Activated T-helper 1 cell treated with anti-CD3 and anti-CD28 coated beads, Interleukin-12 subunit alpha, Interleukin-12 subunit beta, Interleukin-2, Interleukin-4 antibody, amounts not matched to agents 30 ng/mL and 10 ng/mL and 1 ng/mL, durations not matched to agents 14 hours and 24 hours and 36 hours (primary cell): Measurements from ENCODE around the gene UNC5C. TPM values are rescaled to one million over a fixed set of nuclear protein-coding genes. Genes with fewer than 3 reads are reported as not detected.

Source experiments
- DNase-seq: peaks from one replicate; pipeline ENCODE4 v3.0.0; 2021; ENCODE audit warnings: low spot score
- H3K27ac Mint-ChIP-seq: one replicate; pipeline ENCODE4 v1.8.0; 2021; ENCODE audit warnings: mild to moderate bottlenecking, mixed read lengths
- H3K27me3 Mint-ChIP-seq: one replicate; pipeline ENCODE4 v1.8.0; 2022; ENCODE audit warnings: mild to moderate bottlenecking, moderate library complexity, mixed read lengths; ENCODE audit not compliant: insufficient read depth
- H3K36me3 Mint-ChIP-seq: one replicate; pipeline ENCODE4 v1.8.0; 2021; ENCODE audit warnings: low read depth, mixed read lengths
- H3K4me1 Mint-ChIP-seq: one replicate; pipeline ENCODE4 v1.8.0; 2021; ENCODE audit warnings: low read depth, mixed read lengths
- H3K4me3 Mint-ChIP-seq: one replicate; pipeline ENCODE4 v1.8.0; 2021; ENCODE audit warnings: mild to moderate bottlenecking, moderate library complexity, mixed read lengths
- H3K9me3 Mint-ChIP-seq: one replicate; pipeline ENCODE4 v1.8.0; 2021; ENCODE audit warnings: mixed read lengths
- intact Hi-C: fragments of 100-400 bp; cut with micrococcal nuclease; formaldehyde crosslinking; loops from one replicate; pipeline ENCODE4 v1.15.1; 2024
- total RNA-seq: library from RNA; stranded (reverse); gene quantifications from 2 replicates; pipeline ENCODE4 v1.2.3, GENCODE V29; 2022

Gene UNC5C
- total RNA-seq, 1 donor from 2014 or later: not detected

DNA sequence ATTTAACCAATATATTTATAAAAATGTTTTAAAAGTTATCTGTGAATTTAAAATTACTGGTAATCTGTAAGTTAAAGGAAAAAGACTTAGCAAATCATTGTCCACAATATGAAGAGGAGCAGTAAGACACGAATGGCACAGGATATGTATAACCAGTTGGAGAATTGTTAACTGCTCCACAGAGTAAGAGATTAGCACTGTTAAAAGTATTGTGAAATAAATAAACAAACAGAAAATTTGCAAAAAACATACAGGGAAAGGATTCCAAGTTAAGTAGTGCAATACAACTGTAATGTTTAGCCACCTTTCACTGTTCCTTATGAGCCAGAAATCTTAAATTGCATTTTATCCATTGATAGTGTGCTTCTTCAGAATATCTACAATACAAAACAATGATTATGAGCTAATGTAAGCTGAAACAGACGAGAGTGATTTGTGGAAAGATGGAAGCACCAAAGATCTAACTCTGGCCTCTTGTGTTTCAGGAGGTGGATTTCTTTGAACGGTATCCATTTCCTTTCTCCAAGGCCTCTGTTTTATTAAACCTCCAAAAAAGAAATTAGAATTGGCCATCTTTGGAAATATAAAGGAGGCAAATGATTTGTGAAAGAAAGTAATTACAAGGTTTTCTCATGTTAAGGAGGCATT lies 188.4 kb downstream of the UNC5C start:
- no peaks in the 10 kb centered on the region for H3K4me1 Mint-ChIP-seq
- H3K9me3 Mint-ChIP-seq: no peaks in the 10 kb centered on the region

DNA sequence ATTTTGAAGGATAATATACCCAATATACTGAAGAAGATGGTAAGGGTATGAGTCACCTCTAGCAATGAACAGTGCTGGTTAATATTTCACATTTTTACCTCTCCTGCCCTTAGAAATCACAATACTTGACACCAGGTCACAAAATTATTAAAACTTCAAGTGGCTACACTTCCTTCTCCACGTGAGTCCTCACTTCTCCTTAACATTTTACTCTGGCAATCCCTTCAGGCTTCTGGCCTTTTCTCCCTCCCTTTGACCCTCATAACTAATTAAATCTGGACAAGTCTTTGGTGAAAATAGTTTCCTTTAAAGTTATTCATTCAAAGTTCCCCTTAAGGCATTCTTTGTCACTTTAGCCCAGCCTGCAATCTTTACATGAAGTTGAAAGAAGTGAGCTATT lies 190.4 kb downstream of the UNC5C start:
- Mint-ChIP-seq H3K4me1 (no peaks in the 10 kb centered on the region), H3K4me3 (no peak overlapping the region), H3K9me3 (no peaks in the 10 kb centered on the region), H3K36me3 (no peaks in the 10 kb centered on the region), H3K27me3 (no peaks in the 10 kb centered on the region), H3K27ac (no peak overlapping the region)
- no peak for DNase-seq
- intact Hi-C loops: no loop called here

More for the DNA sequence above, 188.4 kb downstream of the UNC5C start:
- Mint-ChIP-seq H3K4me3 (no peak overlapping the region), H3K27me3 (no peaks in the 10 kb centered on the region), H3K27ac (no peak overlapping the region), H3K36me3 (no peaks in the 10 kb centered on the region)
- intact Hi-C loops: no loop called here
- no peak for DNase-seq

DNA sequence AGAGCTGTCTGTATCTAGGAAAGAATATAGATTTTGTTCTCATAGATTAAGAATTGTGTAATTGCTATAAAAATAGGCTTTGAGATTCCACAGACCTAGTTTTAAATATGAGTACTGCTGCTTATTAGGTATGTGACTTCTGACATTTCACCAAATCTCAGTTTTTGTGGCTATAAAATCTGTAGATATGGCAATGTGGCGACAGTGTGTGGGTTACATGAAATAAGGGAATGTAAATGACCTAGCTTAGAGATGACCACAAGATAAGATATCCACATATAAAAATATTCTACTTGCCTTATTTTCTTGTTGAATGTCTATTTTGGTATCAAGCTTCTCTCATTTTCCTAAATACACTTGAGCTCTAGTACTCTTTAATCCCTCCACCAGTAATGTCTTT lies 193.8 kb downstream of the UNC5C start:
- H3K9me3 Mint-ChIP-seq: no peaks in the 10 kb centered on the region
- DNase-seq: no peak
- no peak overlapping the region for H3K27ac Mint-ChIP-seq
- H3K4me1 Mint-ChIP-seq: no peaks in the 10 kb centered on the region
- H3K36me3 Mint-ChIP-seq: no peaks in the 10 kb centered on the region
- H3K27me3 Mint-ChIP-seq: no peaks in the 10 kb centered on the region
- no peak overlapping the region for H3K4me3 Mint-ChIP-seq
- intact Hi-C loops: no loop called here

DNA sequence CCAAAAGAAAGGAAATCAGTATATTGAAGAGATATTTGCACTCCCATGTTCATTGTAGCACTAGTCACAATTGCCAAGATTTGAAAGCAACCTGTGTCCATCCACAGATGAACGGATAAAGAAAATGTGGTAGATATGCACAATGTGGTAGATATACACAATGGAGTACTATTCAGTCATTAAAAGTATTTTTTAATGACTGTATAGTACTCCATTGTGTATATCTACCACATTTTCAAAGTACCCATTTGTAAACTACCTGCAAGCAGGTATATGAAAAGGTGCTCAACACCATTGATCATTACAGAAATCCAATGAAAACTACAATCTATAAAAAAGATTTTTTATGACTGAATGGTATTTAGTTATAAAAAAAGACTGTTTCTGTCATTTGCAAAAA lies 200.4 kb downstream of the UNC5C start:
- intact Hi-C loops: no loop called here
- peaks cover 23% of the 10 kb centered on the region for H3K9me3 Mint-ChIP-seq
- no peaks in the 10 kb centered on the region for H3K27me3 Mint-ChIP-seq
- H3K36me3 Mint-ChIP-seq: no peaks in the 10 kb centered on the region
- H3K4me3 Mint-ChIP-seq: no peak overlapping the region
- no peak overlapping the region for H3K27ac Mint-ChIP-seq
- H3K4me1 Mint-ChIP-seq: no peaks in the 10 kb centered on the region
- DNase-seq: no peak

DNA sequence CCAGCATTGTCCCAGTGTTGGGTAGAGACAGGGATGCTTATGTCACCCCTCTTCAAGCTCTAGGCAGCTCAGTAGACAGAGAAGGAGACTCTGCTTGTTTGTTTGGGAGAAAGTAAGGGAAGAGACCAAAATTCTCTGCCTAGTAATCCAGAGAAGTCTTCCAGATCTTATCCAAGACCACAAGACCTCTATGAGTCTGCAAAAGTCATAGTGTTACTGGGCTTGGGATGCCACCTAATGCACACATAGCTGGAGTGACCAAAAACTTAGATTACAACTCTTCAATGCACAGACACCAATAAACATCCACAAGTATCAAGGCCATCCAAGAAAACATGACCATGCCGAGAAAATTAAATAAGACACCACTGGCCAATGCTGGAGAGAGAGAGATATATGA lies 205.5 kb downstream of the UNC5C start:
- intact Hi-C loops: no loop called here
- no peaks in the 10 kb centered on the region for H3K4me1 Mint-ChIP-seq
- H3K9me3 Mint-ChIP-seq: peaks cover 25% of the 10 kb centered on the region
- H3K27me3 Mint-ChIP-seq: no peaks in the 10 kb centered on the region
- H3K4me3 Mint-ChIP-seq: no peak overlapping the region
- no peaks in the 10 kb centered on the region for H3K36me3 Mint-ChIP-seq
- no peak for DNase-seq
- no peak overlapping the region for H3K27ac Mint-ChIP-seq

DNA sequence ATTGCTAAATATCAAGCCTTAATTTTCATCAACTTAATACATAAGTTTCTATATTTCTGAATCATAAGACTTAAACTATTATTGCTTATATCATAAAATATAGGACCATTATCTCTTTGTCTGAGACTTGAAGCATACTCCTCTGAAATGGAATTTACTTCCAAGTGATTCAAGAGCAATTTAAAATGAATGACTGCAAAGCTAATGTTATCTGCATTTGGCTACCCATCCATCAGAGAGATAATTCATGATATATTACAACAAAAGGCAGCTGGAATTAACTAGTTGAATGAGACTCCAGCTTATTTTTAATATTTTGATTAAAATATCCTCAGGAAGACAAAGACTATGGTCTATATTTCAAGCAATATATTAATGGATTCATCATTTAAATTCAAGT lies 208.6 kb downstream of the UNC5C start:
- H3K27ac Mint-ChIP-seq: no peak overlapping the region

DNA sequence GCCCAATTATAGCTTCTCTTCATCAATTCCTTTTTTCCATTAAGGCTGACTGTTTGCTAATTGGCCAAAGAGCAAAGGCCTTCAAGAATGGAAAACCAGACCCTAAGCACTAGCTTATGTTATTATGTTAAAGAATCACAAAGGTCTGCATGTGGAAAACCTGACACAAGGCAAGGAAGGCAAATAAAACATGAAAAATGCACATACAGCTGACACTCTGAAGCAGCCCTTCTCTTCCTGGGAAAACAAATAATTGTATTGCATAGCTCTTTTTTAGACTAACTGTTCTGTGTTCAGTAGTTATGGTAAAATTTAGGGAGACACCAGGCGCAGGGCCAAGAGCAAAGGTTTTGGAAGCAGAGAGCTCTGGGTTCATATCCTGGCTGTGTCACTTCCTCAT lies 223.1 kb downstream of the UNC5C start:
- intact Hi-C loops: no loop called here
- Mint-ChIP-seq H3K9me3 (no peaks in the 10 kb centered on the region), H3K4me3 (no peak overlapping the region), H3K36me3 (no peaks in the 10 kb centered on the region), H3K27me3 (no peaks in the 10 kb centered on the region), H3K4me1 (no peaks in the 10 kb centered on the region), H3K27ac (no peak overlapping the region)
- DNase-seq: no peak

More for the DNA sequence above, 208.6 kb downstream of the UNC5C start:
- Mint-ChIP-seq H3K4me3 (no peak overlapping the region), H3K36me3 (no peaks in the 10 kb centered on the region), H3K4me1 (no peaks in the 10 kb centered on the region), H3K27me3 (no peaks in the 10 kb centered on the region), H3K9me3 (peaks cover 11% of the 10 kb centered on the region)
- no peak for DNase-seq
- intact Hi-C loops: no loop called here

DNA sequence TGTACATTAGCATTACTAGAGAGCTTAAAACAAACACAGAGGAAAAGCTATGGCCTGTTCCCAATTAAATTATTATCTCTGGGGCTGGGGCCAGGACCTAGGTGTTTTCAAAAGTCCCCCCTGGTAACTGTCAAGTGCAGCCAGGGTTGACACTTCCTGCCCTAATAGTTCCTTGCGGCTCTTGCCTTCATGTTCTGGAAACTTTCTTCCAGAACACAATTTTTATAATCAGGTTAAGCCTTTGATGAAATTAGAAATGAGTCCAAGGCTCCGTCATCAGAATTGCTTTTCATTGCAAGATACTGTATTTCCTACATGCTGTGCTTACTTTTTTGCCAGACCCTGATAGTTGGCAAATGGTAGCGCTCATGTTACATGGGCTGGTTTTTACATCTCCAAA lies 229.6 kb downstream of the UNC5C start:
- Mint-ChIP-seq H3K27ac (no peak overlapping the region), H3K9me3 (no peaks in the 10 kb centered on the region), H3K36me3 (no peaks in the 10 kb centered on the region), H3K4me3 (no peak overlapping the region), H3K27me3 (no peaks in the 10 kb centered on the region), H3K4me1 (no peaks in the 10 kb centered on the region)
- intact Hi-C loops: no loop called here
- DNase-seq: no peak

DNA sequence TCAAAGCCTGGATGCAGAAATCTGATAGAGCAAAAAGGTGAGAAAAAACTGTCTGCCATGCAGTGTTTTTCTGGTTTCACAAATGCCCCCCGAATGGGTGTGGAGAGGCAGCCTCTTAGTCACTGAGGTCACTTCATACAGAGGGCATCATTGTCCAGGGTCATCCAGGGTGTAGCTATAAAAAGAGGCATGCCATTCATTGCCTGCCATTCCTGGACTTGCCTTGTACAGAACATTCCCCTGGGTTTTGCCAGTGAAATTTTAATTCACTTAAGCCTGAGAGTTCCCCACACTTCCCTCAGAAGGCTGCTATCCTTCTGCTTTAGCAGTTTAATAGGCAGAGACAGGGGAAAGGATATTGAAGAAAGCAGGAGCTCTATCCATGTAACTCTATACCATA lies 230.3 kb downstream of the UNC5C start:
- Mint-ChIP-seq H3K27ac (no peak overlapping the region), H3K27me3 (no peaks in the 10 kb centered on the region), H3K36me3 (no peaks in the 10 kb centered on the region), H3K4me3 (no peak overlapping the region), H3K9me3 (no peaks in the 10 kb centered on the region), H3K4me1 (no peaks in the 10 kb centered on the region)
- no peak for DNase-seq
- intact Hi-C loops: no loop called here

DNA sequence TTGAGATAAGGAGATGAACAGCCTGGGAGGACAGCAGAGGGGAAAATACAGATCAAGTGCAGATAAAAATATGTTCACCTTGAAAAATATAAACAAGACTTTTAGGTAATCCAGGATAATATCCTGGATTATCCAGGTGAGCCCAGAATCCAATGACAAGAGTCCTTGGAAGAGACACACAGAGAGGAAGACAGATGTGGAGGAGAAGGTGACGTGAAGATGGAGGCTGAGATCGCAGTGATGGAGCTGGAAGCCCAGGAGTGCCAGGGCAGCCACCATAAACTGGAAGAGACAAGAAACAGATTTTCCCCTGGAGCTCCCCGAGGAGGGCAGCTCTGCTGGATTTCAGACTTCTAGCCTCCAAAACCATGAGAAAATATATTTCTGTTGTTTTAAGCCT lies 230.7 kb downstream of the UNC5C start:
- no peak overlapping the region for H3K27ac Mint-ChIP-seq
- no peak for DNase-seq
- intact Hi-C loops: no loop called here
- H3K36me3 Mint-ChIP-seq: no peaks in the 10 kb centered on the region
- no peaks in the 10 kb centered on the region for H3K27me3 Mint-ChIP-seq
- H3K9me3 Mint-ChIP-seq: no peaks in the 10 kb centered on the region
- H3K4me3 Mint-ChIP-seq: no peak overlapping the region
- H3K4me1 Mint-ChIP-seq: no peaks in the 10 kb centered on the region

DNA sequence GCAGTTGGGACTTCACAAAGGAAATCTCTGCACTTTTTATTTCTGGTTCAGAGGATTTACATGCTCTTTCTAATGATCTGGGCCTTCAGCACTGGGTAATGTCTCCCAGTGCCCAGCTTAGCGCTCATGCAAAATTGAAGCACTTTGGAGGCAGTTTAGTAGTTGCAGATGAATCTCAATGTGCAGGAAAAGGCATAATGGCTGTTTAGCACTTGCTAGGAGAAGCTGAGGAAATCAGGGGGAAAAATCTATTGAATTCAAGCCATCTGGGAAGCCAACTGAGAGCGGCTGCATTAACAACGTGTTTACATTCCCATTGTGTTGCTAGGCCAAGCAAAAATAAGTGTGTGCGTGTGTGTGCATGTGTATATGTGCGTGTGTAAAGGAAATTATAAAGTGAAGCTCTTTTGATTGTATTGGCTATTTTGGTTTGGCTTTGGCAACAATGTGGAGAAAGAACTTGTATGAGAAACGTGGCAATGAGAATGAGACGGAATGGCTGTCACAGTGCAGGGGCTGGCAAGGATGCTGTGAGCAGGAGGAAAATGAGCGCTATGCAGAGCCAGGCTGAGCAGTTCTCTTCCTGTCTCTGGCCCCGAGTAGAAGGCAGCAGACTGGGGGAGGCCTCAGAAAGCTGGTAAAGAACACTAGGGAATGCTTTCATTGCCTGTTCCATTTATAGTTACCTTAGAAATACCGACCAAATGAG lies 231.5 kb downstream of the UNC5C start:
- no peak overlapping the region for H3K27ac Mint-ChIP-seq
- H3K4me1 Mint-ChIP-seq: no peaks in the 10 kb centered on the region
- intact Hi-C loops: no loop called here
- H3K4me3 Mint-ChIP-seq: no peak overlapping the region
- DNase-seq: no peak
- H3K36me3 Mint-ChIP-seq: no peaks in the 10 kb centered on the region
- H3K9me3 Mint-ChIP-seq: no peaks in the 10 kb centered on the region
- no peaks in the 10 kb centered on the region for H3K27me3 Mint-ChIP-seq

DNA sequence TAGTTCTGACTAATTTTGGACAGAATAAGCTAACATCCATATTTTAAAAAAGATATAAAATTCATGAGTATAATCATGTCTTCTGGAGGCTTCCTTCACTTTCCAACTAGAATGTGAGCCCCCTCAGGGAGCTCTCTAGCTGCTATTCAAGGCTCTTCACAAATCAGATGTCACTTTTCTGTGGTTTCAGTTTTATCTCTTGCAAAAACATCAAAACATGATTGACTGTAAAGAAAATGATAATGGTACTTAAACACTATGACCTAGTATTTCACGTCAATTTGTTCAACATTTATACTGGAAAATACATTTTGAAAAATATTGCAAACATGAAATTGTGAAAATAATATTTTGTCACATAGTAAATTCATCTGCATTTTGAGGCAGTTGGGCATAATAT lies 234.2 kb downstream of the UNC5C start:
- no peak overlapping the region for H3K27ac Mint-ChIP-seq
- H3K4me1 Mint-ChIP-seq: no peaks in the 10 kb centered on the region
- no peaks in the 10 kb centered on the region for H3K36me3 Mint-ChIP-seq
- H3K9me3 Mint-ChIP-seq: no peaks in the 10 kb centered on the region
- H3K4me3 Mint-ChIP-seq: no peak overlapping the region
- intact Hi-C loops: no loop called here
- no peak for DNase-seq
- H3K27me3 Mint-ChIP-seq: no peaks in the 10 kb centered on the region

DNA sequence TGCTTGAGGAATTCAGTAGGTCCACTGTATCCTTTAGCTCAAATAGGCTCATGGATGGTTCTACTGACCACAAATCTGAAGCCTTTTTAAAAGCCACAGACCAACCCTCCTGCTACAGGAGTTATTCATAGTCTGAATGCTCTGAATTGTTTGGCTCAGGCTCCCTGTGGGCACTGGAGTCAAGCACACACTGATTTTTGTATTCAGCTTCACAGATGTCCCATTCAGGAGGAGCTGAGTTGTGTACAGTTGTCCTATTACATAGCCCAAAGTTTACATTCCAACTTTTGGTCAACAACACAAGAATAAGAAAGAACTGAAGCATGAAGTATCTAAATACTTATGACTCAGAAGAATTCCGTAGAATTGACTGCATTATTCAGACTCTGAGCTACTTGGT lies 243.9 kb downstream of the UNC5C start:
- no peaks in the 10 kb centered on the region for H3K27me3 Mint-ChIP-seq
- H3K4me1 Mint-ChIP-seq: no peaks in the 10 kb centered on the region
- H3K36me3 Mint-ChIP-seq: no peaks in the 10 kb centered on the region
- no peaks in the 10 kb centered on the region for H3K9me3 Mint-ChIP-seq
- intact Hi-C loops: no loop called here
- no peak overlapping the region for H3K4me3 Mint-ChIP-seq
- no peak overlapping the region for H3K27ac Mint-ChIP-seq
- DNase-seq: no peak

DNA sequence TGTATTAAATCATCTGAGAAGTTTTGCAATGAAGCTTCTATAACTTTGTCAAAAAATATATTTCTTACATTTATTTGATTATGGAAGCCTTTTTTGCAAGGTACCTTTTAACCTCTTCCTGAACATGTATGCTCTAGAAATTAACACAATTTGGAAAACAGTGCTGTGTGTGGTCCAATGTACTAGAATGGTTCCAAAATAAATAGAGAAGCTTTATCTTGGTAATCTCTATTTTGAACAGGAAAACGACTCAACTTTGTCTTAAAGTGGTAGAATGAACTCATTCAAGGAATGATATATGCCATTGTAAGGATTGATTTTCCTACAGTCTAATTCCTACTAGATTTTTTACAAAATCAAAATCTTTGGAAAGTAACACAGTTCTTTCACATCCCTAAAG lies 248.5 kb downstream of the UNC5C start:
- no peaks in the 10 kb centered on the region for H3K27me3 Mint-ChIP-seq
- no peaks in the 10 kb centered on the region for H3K36me3 Mint-ChIP-seq
- peaks cover 4% of the 10 kb centered on the region for H3K9me3 Mint-ChIP-seq
- H3K27ac Mint-ChIP-seq: no peak overlapping the region
- H3K4me1 Mint-ChIP-seq: no peaks in the 10 kb centered on the region
- H3K4me3 Mint-ChIP-seq: no peak overlapping the region
- DNase-seq: no peak
- intact Hi-C loops: no loop called here
